ENCODE measurements around the gene NDUFS6.

The NDUFS6 gene

DNA sequence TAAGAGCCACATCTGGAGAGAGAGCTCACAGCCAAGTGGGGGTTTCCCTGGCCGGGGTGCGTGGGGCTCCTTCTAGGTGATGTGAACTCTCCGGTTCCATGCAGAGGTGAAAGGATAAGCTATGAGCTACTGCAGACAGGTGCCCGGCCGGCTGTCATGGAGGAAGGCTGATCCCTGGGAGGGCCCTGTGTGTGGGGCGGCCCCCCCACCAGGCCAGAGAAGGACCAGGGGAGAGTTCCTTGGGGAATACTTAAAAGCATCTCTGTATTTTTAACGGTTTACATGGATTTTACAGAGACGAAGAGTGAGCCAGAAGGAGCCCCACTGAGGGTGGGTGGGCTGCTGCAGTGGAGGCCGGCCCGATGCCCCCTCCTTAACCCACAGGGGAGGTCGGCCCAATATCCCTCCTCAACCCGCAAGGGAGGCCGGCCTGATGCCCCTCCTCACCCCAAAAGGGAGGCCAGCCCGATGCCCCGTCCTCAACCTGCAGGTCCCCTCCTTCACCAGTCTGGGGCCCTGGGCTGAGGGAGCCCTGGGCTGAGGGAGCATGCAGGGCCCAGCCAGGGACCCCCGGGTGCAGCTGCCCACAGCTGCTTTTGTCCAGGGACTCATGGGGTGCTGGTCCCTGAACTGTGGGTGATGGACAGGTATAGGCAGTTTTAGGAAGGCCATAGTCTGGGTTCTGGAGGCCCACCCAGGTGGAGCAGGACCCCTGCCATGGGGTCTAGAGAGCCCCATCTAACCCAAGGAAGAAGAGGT, 33.5 kb upstream of the NDUFS6 start:
- no peak for DNase-seq

DNA sequence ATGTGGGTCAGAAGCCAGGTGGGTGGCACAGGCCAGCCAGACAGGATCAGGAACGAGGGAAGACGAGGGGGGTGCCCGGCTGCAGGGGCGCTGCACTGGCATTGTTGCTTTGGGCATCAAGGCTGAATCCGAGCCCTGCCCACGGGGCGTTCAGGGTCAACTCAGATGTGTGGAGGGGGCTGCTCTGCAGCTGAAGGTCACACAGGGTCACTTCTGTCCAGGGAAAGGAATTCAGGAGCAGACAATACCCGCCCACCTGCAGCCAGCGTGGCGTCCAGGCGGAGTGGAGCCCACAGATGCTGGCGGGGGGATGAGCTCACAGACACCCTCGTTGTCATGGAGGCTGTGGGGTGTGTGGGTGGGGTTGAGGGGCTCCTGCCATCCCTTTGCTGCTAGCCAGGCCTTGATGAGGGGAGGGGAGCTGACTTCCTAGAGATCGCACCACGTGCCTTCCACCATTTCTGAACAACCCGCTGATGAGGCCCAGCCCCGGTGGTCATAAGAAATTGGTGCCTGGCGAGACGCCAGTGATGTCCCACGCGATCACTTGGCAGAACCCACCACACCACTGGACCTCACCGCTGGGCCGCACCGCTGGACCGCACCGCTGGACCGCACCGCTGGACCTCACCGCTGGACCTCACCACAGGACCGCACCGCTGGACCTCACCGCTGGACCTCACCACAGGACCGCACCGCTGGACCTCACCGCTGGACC, 32.8 kb upstream of the NDUFS6 start:
- no peak for DNase-seq

- no peak for DNase-seq
These were observed 32.1 kb upstream of the NDUFS6 start for GRCh38 chr5:1769017-1769640.

GRCh38 chr5:1769752-1770442, 31.3 kb upstream of the NDUFS6 start:
- no peak for DNase-seq

DNA sequence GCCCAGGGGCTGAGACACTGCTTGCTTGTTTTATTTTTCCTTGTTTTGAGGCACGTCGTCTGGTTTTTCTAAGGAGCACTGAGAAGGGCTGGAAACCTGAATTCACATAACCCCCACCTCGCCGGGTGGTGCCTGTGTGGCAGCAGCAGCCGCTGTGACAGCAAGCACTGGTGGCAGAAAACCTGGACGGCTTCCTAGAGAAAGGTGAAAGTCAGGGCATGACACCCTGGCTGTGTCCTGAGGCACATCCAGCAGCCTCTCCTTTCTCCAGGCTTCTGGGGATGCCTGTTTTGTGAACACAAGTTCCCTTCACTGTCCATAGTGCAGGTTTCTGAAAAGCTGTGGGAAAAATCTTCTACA, 30.8 kb upstream of the NDUFS6 start:
- DNase-seq, result no peak

DNA sequence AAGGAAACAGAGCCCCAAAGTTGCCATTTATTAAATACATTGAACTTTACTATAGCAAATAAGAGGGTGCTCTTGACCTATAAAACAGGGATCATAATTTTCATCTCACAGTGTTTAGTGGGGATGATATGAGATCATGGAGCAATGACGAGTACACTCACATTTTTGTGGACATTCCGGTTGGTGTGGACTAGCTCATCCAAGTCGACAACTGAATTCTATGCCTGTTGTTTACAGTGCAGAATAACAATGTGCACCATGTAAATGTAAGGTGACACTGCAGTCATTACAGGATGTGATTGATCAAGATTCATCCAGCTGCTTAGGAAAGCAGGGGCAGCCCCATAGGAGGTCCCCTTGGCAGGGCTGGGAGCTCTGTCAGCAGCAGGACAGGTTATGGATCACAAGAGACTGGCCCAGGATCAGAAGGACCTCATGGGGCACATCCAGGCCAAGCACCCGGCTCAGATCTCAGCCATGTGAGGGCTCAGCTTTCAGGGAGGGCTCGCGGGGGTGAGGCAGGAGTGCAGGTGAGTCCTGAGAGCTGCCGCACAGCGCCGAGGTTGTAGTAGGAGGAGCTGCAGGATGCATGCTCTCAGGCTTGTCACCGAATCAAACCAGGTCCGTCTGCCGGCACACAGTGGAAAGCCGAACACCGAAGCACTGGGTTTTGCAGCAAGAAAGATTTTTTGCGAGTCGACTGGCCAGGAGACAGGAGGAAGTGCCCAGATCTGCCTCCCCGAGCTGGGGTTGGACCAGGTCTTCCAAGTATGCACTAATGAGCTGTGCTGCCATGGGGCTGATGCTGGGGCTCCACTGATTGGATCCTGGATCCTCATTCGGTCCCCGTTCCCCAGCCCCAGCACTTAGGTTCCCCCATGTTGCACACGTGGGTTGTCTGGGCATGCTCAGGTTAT, 29.8 kb upstream of the NDUFS6 start:
- no peak for DNase-seq

- DNase-seq, result no peak
These were observed 28.6 kb upstream of the NDUFS6 start for GRCh38 chr5:1772634-1773033.

GRCh38 chr5:1776831-1777230, 24.4 kb upstream of the NDUFS6 start:
- no peak for DNase-seq

DNA sequence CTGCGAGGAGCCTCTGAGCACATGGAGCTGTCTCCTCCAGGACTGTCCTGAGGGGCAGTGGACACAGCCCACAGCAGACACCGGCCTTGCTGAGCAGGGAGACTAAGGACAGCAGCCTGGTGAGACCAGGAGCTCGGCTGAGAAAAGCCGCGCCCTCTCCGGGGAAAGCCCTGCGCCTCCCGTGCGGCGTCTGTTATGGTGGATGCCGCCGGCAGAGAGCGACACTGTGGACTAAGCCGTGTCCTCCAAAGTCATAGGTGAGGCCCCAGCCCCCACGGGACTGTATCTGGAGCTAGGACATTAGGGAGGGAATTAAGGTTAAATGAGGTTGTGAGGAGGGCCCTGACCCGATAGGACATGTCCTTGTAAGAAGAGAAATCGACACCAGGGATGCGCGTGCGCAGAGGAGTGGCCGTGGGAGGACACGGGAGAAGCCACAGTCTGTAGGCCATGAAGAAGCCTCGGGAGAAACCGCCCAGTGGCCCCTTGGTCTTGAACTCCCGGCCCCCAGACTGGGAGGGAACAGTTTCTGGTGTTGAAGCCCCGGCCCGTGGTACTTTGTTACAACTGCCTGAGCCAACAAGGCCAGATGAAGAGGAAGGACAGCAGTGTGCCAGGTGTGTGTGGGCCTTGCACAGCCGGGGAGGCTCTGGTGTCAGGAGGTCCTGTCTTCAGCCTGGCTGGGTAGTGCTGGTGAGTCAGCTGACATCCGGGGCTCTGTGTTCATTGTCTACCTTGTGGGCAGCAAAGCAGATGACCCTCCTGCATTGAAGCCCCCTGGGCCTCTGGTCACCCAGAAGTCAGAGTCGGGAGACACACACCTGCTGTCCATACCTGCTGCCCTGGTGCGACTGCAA, 23.7 kb upstream of the NDUFS6 start:
- no peak for DNase-seq

DNA sequence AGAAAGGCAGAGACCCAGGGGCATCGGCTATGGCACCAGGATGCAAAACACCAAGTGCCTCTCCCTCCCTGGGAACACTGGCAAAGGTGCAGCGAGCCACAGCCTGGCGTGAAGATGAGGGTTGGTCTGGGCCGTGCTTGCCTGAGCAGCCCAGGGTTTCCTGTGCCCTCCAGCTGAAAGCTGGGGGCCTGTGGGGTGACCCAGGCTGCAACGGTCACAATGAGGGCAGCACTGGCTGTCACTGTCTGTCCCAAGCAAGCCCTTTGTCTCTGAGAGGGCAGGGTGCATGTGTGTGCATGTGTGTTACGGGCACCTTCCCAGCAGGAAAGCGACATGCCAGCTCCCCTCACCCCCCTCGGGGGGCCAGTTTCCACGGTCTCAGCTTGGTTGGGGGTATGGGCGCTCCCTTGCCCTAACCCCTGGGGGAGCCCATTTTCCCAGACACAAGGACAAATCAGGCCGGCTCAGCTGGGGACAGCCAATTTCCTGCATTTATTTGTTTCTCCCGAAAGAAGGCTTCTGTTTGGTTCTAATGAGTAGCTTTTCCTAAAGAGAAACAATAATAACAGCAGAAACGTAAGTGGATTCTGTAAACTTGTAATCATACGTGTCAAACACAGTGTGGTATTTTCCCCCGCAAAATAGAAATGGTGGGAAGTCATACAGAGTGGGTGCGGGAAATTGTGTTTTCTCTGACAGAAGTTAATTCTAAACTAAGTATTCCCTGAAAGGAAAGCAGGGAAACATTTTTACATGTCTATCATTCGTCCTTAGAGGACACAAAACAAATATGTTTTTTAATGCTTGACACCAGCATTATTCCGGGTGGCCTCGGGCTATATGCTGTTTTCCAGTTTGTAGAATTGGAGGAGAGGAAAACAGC, 22.8 kb upstream of the NDUFS6 start:
- no peak for DNase-seq

DNA sequence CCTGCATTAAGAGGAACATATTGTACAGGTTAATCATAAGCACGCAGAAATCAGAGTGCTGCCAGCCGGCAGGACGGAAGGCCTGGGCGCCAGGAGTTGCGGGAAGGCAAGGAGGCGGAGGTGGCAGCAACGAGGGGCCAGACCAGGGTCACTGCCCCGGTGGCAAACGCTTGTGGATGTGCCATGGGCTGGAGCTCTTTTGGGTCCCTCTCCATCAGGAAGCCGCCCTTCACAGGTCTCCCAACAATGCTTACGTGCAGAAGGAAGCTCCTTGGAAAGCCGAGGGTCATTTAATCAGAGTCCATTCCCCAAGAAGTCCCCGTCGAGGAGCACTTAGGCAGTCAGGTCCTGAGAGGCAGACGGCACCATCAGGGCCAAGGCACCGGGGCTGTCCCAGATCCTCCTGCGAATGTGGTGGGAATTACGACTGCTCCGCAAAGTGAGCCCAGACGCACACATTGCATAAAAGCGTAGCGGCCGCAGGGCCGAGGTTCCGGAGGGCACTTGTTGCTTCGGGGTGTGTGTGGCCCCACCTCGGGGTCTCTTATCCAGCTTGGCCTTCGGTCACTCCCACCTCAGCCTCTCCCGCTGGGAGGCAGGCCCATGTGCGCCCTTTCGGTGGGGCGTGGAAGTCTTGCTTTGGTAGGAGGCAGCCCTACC, 22.1 kb upstream of the NDUFS6 start:
- no peak for DNase-seq

DNA sequence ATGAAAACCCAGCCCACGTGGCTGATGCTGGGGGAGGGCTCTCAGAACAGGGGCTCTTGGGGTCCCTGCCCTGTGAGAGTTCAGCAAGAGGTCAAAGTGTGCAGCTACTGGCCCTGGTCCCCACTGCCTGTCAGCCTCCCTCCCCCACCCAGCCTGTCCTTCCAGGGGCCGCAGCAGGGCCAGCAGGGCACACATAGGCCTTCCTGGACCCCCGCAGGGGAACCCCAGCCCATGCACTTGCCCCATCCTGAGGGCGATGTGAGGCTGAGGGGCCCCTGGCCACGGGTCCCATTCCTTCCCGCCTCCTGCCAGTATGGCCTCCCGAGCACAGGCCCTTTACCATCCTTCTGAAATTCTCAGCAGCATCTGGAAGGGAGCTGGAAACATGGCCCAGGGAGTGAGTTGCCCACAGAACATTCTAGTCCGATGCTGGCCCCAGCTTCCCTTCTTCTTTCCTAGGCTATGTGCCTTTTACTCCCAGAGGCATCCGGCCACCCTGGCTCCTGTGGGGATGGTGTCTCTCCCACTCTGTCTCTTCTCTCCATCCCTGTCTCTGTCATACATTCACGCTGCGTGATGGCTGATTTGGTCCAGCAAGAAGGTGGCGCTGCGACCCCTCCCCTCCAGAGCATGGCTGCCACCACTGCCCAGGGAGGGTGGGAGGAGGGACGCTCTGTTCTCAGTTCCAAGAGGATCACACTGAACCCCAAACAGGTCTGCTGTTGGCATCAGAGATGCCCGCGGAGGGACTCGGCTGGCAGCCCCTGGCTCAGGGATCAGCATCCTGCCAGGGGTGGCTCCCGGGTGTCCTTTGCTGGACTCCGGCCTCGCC, 21.2 kb upstream of the NDUFS6 start:
- no peak for DNase-seq

GRCh38 chr5:1780614-1780930, 20.6 kb upstream of the NDUFS6 start:
- DNase-seq, result no peak

DNA sequence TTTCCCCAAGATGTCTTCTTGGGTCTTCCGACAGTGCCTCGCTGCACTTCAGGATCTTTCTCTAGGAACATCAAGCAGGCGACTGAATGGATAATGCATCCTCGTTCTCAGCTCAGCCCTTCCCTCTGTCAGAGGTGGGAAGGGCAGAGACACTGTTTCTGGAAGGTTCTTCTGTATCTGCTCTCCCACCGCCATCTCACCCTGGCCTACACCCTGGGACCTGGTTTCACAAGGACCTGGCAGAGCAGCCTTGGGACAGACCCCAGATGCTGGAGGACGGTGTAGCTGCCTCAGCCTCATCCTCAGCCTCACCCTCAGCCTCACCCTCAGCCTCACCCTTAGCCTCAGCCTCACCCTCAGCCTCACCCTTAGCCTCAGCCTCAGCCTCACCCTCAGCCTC, 20.1 kb upstream of the NDUFS6 start:
- no peak for DNase-seq

GRCh38 chr5:1781726-1782384, 19.4 kb upstream of the NDUFS6 start:
- DNase-seq, result no peak

GRCh38 chr5:1782385-1783215, 18.6 kb upstream of the NDUFS6 start:
- DNase-seq, result no peak

DNA sequence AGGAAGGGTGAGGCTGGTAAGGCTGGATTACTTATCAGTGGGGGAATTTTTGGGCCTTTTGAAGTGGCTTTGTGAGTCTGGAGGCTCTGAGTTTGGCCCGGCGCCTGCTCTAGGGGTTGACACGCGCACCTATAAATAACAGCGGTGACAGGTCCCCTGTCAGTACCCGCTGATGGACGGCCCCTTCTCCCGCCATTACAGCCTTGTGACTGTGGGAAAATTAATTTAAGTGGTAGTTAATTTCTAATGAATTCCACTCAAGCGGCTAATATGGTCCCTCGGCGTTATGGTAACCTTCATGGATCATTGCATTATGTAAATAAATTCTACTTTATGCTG, 18.0 kb upstream of the NDUFS6 start:
- no peak for DNase-seq
